Measurements from ENCODE around the gene MRPL12. TPM values are rescaled to one million over a fixed set of nuclear protein-coding genes. Genes with fewer than 3 reads are reported as not detected.

The MRPL12 gene
- total RNA-seq (2022) (94.7 and 101 TPM in 2 replicates), Bru-seq, nascent RNA (percentile 90 among the genes with signal in this experiment), BruChase-seq, experiment 1, labeled RNA remaining after a 6-hour chase (percentile 98 among the genes with signal in this experiment), BruChase-seq, experiment 2, labeled RNA remaining after a 2-hour chase (percentile 98 among the genes with signal in this experiment)
- long read RNA-seq, transcript MRPL12-201 (5 exons, 1,028 nt): major isoform, 79 of 81 reads
- long read RNA-seq, partial matches to known transcripts: 1 of 81 reads
- long read RNA-seq, other reads (novel, unspliced or antisense): 1 of 81 reads

GRCh38 chr17:81702934-81703746 is at the start of gene MRPL12:
Gene MRPL12 (plus strand): TSS chr17:81703367. CDS start chr17:81703502, 135 bp downstream.
- H3K9me3 Mint-ChIP-seq (ENCODE audit: low read depth, unreplicated experiment): no peaks in the 10 kb centered on the region
- TSS peak; percentile 85 for BruUV-seq (replicated peaks)
- TF ChIP-seq CTCF (IDR thresholded peaks at IDR 0.05; ENCODE audit: unreplicated experiment): no peak
- peak; percentile 91 for DNase-seq
- peaks cover 22% of the 10 kb centered on the region for H3K4me1 Mint-ChIP-seq (ENCODE audit: low read depth, unreplicated experiment)
- H3K36me3 Mint-ChIP-seq (ENCODE audit: insufficient read depth, unreplicated experiment): peaks cover 88% of the 10 kb centered on the region
- H3K27ac Mint-ChIP-seq (ENCODE audit: unreplicated experiment): peak within 1 kb of the TSS; percentile 98
- no peaks in the 10 kb centered on the region for H3K27me3 Mint-ChIP-seq (ENCODE audit: unreplicated experiment)
- H3K4me3 Mint-ChIP-seq (ENCODE audit: low read depth, unreplicated experiment): peak within 1 kb of the TSS; percentile 98
- intact Hi-C loops (cut with micrococcal nuclease; ENCODE audit: unreplicated experiment): no loop called here
- CTCF ChIA-PET: interaction anchor here (0.6 to 1.7 kb wide), 4 partner anchors 18 to 124 kb away, joined by 3 to 8 read pairs (median 6); partner anchors contain the start of genes ARL16 and HGS

DNA sequence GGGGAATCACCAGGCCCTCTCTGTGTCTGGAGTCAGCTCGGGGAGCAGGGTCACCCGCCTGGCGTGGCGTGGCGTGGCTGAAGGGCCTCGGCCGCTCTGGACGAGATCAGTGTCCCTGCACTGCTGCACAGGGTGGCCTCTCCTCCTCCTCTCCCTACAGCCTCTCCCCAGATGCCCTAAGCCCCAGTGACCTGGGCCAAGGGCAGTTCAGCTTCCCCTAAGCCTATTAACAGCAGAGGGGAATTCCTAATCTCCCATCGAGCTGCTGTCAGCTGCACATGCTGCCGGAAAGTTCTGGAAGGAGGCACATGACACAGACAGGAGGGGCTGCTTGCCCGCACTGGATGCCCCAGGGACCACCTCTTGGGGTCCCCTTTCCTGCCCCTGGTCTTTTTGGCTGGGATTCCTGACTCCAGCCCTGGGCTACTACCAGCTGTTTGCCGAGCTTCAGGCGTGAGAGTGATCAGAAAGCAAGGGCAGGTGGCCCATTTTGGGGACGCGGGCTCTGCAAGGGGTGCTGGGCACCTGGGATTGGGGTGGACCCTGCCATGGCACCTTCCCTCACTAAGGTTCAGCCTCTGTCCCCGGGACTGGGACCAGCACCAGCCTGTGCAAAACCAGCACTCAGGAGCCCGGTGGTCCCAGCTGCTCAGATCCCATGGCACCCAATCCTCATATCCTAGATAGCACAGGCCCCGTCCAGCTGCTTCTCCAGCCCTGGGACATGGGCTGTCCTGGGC is 47.6 kb upstream of the MRPL12 start:
- CTCF ChIA-PET: no interaction called here
- Mint-ChIP-seq H3K27me3 (ENCODE audit: unreplicated experiment) (no peaks in the 10 kb centered on the region), H3K9me3 (ENCODE audit: low read depth, unreplicated experiment) (no peaks in the 10 kb centered on the region), H3K27ac (ENCODE audit: unreplicated experiment) (no peak overlapping the region), H3K4me1 (ENCODE audit: low read depth, unreplicated experiment) (peaks cover 25% of the 10 kb centered on the region), H3K4me3 (ENCODE audit: low read depth, unreplicated experiment) (no peak overlapping the region), H3K36me3 (ENCODE audit: insufficient read depth, unreplicated experiment) (peaks cover 16% of the 10 kb centered on the region)
- no peak for TF ChIP-seq CTCF (IDR thresholded peaks at IDR 0.05; ENCODE audit: unreplicated experiment)
- intact Hi-C loops (cut with micrococcal nuclease; ENCODE audit: unreplicated experiment): no loop called here
- DNase-seq: no peak
- BruUV-seq (replicated peaks): no TSS peak

- no peak within 1 kb of the TSS for H3K4me3 Mint-ChIP-seq (ENCODE audit: low read depth, unreplicated experiment)
- intact Hi-C loops (cut with micrococcal nuclease; ENCODE audit: unreplicated experiment): no loop called here
- TF ChIP-seq CTCF (IDR thresholded peaks at IDR 0.05; ENCODE audit: unreplicated experiment): no peak
- no peaks in the 10 kb centered on the region for H3K9me3 Mint-ChIP-seq (ENCODE audit: low read depth, unreplicated experiment)
- H3K4me1 Mint-ChIP-seq (ENCODE audit: low read depth, unreplicated experiment): peaks cover 28% of the 10 kb centered on the region
- BruUV-seq (replicated peaks): no TSS peak
- no peak for DNase-seq
- peaks cover 16% of the 10 kb centered on the region for H3K36me3 Mint-ChIP-seq (ENCODE audit: insufficient read depth, unreplicated experiment)
- H3K27ac Mint-ChIP-seq (ENCODE audit: unreplicated experiment): no peak within 1 kb of the TSS
- no peaks in the 10 kb centered on the region for H3K27me3 Mint-ChIP-seq (ENCODE audit: unreplicated experiment)
- CTCF ChIA-PET: no interaction called here
These were observed 46.9 kb upstream of the MRPL12 start, which contains the start of gene PDE6G for GRCh38 chr17:81656118-81656743. Gene PDE6G (minus strand): TSS chr17:81656542. CDS start chr17:81653305, 3,237 bp downstream.

GRCh38 chr17:81656835-81657234 is 46.3 kb upstream of the MRPL12 start:
- no peak for DNase-seq
- Mint-ChIP-seq H3K4me3 (ENCODE audit: low read depth, unreplicated experiment) (no peak overlapping the region), H3K4me1 (ENCODE audit: low read depth, unreplicated experiment) (peaks cover 22% of the 10 kb centered on the region), H3K27me3 (ENCODE audit: unreplicated experiment) (no peaks in the 10 kb centered on the region), H3K36me3 (ENCODE audit: insufficient read depth, unreplicated experiment) (peaks cover 13% of the 10 kb centered on the region), H3K9me3 (ENCODE audit: low read depth, unreplicated experiment) (no peaks in the 10 kb centered on the region), H3K27ac (ENCODE audit: unreplicated experiment) (no peak overlapping the region)
- CTCF ChIA-PET: no interaction called here
- no peak for TF ChIP-seq CTCF (IDR thresholded peaks at IDR 0.05; ENCODE audit: unreplicated experiment)
- BruUV-seq (replicated peaks): no TSS peak
- intact Hi-C loops (cut with micrococcal nuclease; ENCODE audit: unreplicated experiment): no loop called here

Measured in Calu3 (cell line).